NCI-H446 (cell line): Measurements from ENCODE around the gene PLN.

ENCODE experiments used
- DNase-seq, 2 experiments: peaks; one replicate each; lab custom pipeline; 2025; lab: John Stamatoyannopoulos, UW

The PLN gene

GRCh38 chr6:118548136-118548535 lies at the start of gene PLN:
TSS of gene PLN (plus strand) at chr6:118548296. CDS start at chr6:118558922, 10,626 bp downstream.
- no peak for DNase-seq

- no peak for DNase-seq
These were observed 47.7 kb upstream of the PLN start for GRCh38 chr6:118500130-118501015.

- no peak for DNase-seq
These were observed 47.0 kb upstream of the PLN start for GRCh38 chr6:118501099-118501498.

GRCh38 chr6:118501765-118502164 lies 46.3 kb upstream of the PLN start:
- DNase-seq, result peak in 1 of 2 experiments; percentile 31

GRCh38 chr6:118502169-118502568 lies 45.9 kb upstream of the PLN start:
- DNase-seq, result peak in 1 of 2 experiments; percentile 31

- DNase-seq, result no peak
These were observed 43.5 kb upstream of the PLN start for GRCh38 chr6:118504611-118505010.

GRCh38 chr6:118505656-118506055 lies 42.4 kb upstream of the PLN start:
- DNase-seq, result no peak

GRCh38 chr6:118506071-118506638 lies 41.9 kb upstream of the PLN start:
- DNase-seq, result no peak

GRCh38 chr6:118507636-118508035 lies 40.5 kb upstream of the PLN start:
- no peak for DNase-seq

GRCh38 chr6:118509009-118509617 lies 39.0 kb upstream of the PLN start:
- peak in 1 of 2 experiments; percentile 23 for DNase-seq

- DNase-seq, result no peak
These were observed 36.0 kb upstream of the PLN start for GRCh38 chr6:118511930-118512715.

- DNase-seq, result no peak
These were observed 33.4 kb upstream of the PLN start for GRCh38 chr6:118514689-118515088.

GRCh38 chr6:118522422-118522821 lies 25.7 kb upstream of the PLN start:
- DNase-seq, result no peak

- no peak for DNase-seq
These were observed 24.9 kb upstream of the PLN start for GRCh38 chr6:118523216-118523615.

- no peak for DNase-seq
These were observed 23.4 kb upstream of the PLN start for GRCh38 chr6:118524686-118525085.

- no peak for DNase-seq
These were observed 21.9 kb upstream of the PLN start for GRCh38 chr6:118525913-118526780.

GRCh38 chr6:118528129-118528528 lies 20.0 kb upstream of the PLN start:
- DNase-seq, result no peak

- DNase-seq, result no peak
These were observed 18.3 kb upstream of the PLN start for GRCh38 chr6:118529756-118530155.

GRCh38 chr6:118530942-118531341 lies 17.2 kb upstream of the PLN start:
- no peak for DNase-seq

GRCh38 chr6:118535176-118535844 lies 12.8 kb upstream of the PLN start:
- DNase-seq, result no peak

GRCh38 chr6:118536478-118536877 lies 11.6 kb upstream of the PLN start:
- DNase-seq, result no peak
